ENCODE measurements around the gene FRMPD2. TPM values are rescaled to one million over a fixed set of nuclear protein-coding genes. Genes with fewer than 3 reads are reported as not detected.
"Not testable (repeated sequence)": the region's sequence is repeated elsewhere in the genome, so short reads cannot be mapped to it uniquely, and the experiment has no call there.

FRMPD2 gene
- total RNA-seq, 4 donors from 2014 or later: not detected

- Histone ChIP-seq H3K36me3 (no peaks in the 10 kb centered on the region), H3K4me1 (no peaks in the 10 kb centered on the region), H3K4me3 (no peak overlapping the region), H3K27ac (no peak overlapping the region), H3K27me3 (peaks cover 0 to 3% (median 0%) of the 10 kb centered on the region in 3 donors), H3K9me3 (peaks cover 0 to 5% (median 0%) of the 10 kb centered on the region in 3 donors)
- intact Hi-C loops (cut with DNase I; ENCODE audit: low total_unique reads): no loop called here
- in situ Hi-C loops (cut with MboI; ENCODE audit: low sequenced_read_pairs in 4 of 4): no loop called here
- DNase-seq (no peak), ATAC-seq (no peak)
- no peak for TF ChIP-seq POLR2A (IDR thresholded peaks at IDR 0.05)
- TF ChIP-seq, protein P1, sequence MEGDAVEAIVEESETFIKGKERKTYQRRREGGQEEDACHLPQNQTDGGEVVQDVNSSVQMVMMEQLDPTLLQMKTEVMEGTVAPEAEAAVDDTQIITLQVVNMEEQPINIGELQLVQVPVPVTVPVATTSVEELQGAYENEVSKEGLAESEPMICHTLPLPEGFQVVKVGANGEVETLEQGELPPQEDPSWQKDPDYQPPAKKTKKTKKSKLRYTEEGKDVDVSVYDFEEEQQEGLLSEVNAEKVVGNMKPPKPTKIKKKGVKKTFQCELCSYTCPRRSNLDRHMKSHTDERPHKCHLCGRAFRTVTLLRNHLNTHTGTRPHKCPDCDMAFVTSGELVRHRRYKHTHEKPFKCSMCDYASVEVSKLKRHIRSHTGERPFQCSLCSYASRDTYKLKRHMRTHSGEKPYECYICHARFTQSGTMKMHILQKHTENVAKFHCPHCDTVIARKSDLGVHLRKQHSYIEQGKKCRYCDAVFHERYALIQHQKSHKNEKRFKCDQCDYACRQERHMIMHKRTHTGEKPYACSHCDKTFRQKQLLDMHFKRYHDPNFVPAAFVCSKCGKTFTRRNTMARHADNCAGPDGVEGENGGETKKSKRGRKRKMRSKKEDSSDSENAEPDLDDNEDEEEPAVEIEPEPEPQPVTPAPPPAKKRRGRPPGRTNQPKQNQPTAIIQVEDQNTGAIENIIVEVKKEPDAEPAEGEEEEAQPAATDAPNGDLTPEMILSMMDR (IDR thresholded peaks at IDR 0.05 in 4 of 5, conservative IDR thresholded peaks at IDR 0.05 in 1 of 5): no peak
Measured at GRCh38 chr10:48284002-48284546, 9.6 kb upstream of the FRMPD2 start.

DNA sequence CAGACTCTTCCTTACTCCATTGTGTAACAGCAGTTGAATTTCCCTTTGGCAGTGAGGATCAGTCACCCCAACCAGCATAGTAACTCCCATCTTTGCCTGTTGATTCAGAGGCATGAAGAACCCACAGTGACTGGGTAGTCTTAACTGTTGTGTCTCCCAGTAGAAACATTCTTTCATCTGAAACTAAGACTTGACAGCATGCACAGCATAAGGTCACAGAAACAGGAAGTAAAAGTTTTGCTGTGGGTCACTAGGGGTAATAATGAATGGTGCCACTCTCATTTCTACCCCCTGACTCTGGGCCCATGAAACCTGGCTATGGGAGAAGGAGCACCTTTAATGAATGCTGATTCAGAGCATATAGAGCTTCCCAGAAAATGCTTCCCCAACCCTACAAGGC, 8.3 kb upstream of the FRMPD2 start:
- Histone ChIP-seq H3K27ac (no peak overlapping the region), H3K4me1 (no peaks in the 10 kb centered on the region), H3K4me3 (no peak overlapping the region), H3K36me3 (no peaks in the 10 kb centered on the region), H3K27me3 (peaks cover 0 to 3% (median 0%) of the 10 kb centered on the region in 3 donors), H3K9me3 (peaks cover 0 to 5% (median 0%) of the 10 kb centered on the region in 3 donors)
- in situ Hi-C loops (cut with MboI; ENCODE audit: low sequenced_read_pairs in 4 of 4) (no loop called here), intact Hi-C loops (cut with DNase I; ENCODE audit: low total_unique reads) (no loop called here)
- DNase-seq (no peak), ATAC-seq (no peak)
- TF ChIP-seq POLR2A (IDR thresholded peaks at IDR 0.05): no peak
- TF ChIP-seq, protein P1 (IDR thresholded peaks at IDR 0.05 in 4 of 5, conservative IDR thresholded peaks at IDR 0.05 in 1 of 5): no peak

DNA sequence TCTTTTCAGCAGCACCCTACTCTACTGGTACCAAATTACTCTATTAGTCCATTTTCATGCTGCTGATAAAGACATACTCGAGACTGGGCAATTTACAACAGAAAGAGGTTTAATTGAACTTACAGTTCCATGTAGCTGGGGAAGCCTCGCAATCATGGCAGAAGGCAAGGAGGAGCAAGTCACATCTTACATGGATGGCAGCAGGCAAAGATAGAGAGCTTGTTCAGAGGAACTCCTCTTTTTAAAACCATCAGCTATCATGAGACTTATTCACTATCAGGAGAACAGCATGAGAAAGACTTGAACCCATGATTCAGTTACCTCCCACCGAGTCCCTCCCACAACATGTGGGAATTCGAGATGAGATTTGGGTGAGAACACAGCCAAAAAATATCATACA, 7.2 kb upstream of the FRMPD2 start:
- ATAC-seq; DNase-seq; H3K36me3 ChIP-seq; H3K4me3 ChIP-seq; in situ Hi-C loops (cut with MboI; ENCODE audit: low sequenced_read_pairs in 4 of 4); H3K27me3 ChIP-seq; H3K27ac ChIP-seq; intact Hi-C loops (cut with DNase I; ENCODE audit: low total_unique reads); H3K9me3 ChIP-seq; H3K4me1 ChIP-seq: not testable (repeated sequence)

- H3K4me3 ChIP-seq: no peak overlapping the region
- H3K4me1 ChIP-seq: no peaks in the 10 kb centered on the region
- H3K27me3 ChIP-seq: no peaks in the 10 kb centered on the region
- in situ Hi-C loops (cut with MboI; ENCODE audit: low sequenced_read_pairs in 4 of 4) (no loop called here), intact Hi-C loops (cut with DNase I; ENCODE audit: low total_unique reads) (no loop called here)
- DNase-seq (no peak), ATAC-seq (no peak)
- no peaks in the 10 kb centered on the region for H3K36me3 ChIP-seq
- no peak for TF ChIP-seq POLR2A (IDR thresholded peaks at IDR 0.05)
- TF ChIP-seq, protein P1 (IDR thresholded peaks at IDR 0.05 in 4 of 5, conservative IDR thresholded peaks at IDR 0.05 in 1 of 5): no peak
- no peak overlapping the region for H3K27ac ChIP-seq
- H3K9me3 ChIP-seq: peaks cover 0 to 5% (median 0%) of the 10 kb centered on the region in 3 donors
Measured at GRCh38 chr10:48279081-48279751, 4.7 kb upstream of the FRMPD2 start.

DNA sequence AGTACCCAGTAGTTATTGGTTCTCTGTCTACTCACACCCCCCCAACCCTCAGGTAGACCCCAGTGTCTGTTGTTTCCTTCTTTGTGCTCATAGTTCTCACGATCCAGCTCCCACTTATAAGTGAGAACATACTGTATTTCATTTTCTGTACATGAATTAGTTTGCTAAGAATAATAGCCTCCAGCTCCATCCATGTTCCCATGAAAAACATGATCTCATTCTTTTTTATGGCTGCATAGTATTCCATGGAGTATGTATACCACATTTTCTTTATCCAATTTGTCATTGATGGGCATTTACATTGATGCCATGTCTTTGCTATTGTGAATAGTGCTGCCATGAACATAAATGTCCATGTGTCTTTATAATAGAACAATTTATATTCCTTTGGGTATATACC, 2.6 kb upstream of the FRMPD2 start:
- H3K36me3 ChIP-seq: no peaks in the 10 kb centered on the region
- no peak for ATAC-seq
- in situ Hi-C loops (cut with MboI; ENCODE audit: low sequenced_read_pairs in 4 of 4): no loop called here

More for the DNA sequence above, 2.6 kb upstream of the FRMPD2 start:
- Histone ChIP-seq H3K4me3 (no peak overlapping the region), H3K9me3 (no peaks in the 10 kb centered on the region), H3K4me1 (no peaks in the 10 kb centered on the region), H3K27me3 (no peaks in the 10 kb centered on the region), H3K27ac (no peak overlapping the region)
- no peak for DNase-seq
- intact Hi-C loops (cut with DNase I; ENCODE audit: low total_unique reads): no loop called here
- no peak for TF ChIP-seq POLR2A (IDR thresholded peaks at IDR 0.05)
- TF ChIP-seq, protein P1 (IDR thresholded peaks at IDR 0.05 in 4 of 5, conservative IDR thresholded peaks at IDR 0.05 in 1 of 5): no peak
